Transverse colon (tissue), 4 donors: ENCODE measurements around the gene ACTR3C. TPM values are rescaled to one million over a fixed set of nuclear protein-coding genes. Genes with fewer than 3 reads are reported as not detected.

ENCODE experiments used
- DNase-seq: peaks from one replicate; pipeline ENCODE4 v3.0.0-alpha.2; 2019
- H3K27ac ChIP-seq, 4 donors: fragments of 200-600 bp; sonication (generic); 2 replicates each; pipeline ENCODE4 v1.5.1; 2016 to 2018; ENCODE audit warnings: inconsistent platforms in 4 of 4
- H3K27me3 ChIP-seq: fragments of 200-600 bp; sonication (generic); 2 replicates; pipeline ENCODE4 v1.5.1; 2017; ENCODE audit warnings: inconsistent platforms
- H3K36me3 ChIP-seq, 4 donors: fragments of 200-600 bp; sonication (generic); 2 replicates each; pipeline ENCODE4 v1.5.1; 2017 to 2019; ENCODE audit warnings: inconsistent platforms in 4 of 4
- H3K4me1 ChIP-seq, 4 donors: fragments of 200-600 bp; sonication (generic); 2 replicates each; pipeline ENCODE4 v1.5.1; 2017 to 2020; ENCODE audit warnings: inconsistent platforms in 4 of 4
- H3K4me3 ChIP-seq, 4 donors: fragments of 200-600 bp; sonication (generic); 1 replicate in 1 of 4; 2 replicates in 3 of 4; pipeline versions ENCODE4 v1.5.1 to v1.6.1; 2017 to 2019; ENCODE audit warnings: inconsistent platforms in 4 of 4
- H3K9me3 ChIP-seq, 2 donors: fragments of 200-600 bp; sonication (generic); 2 replicates each; pipeline ENCODE4 v1.5.1; 2017 to 2019; ENCODE audit warnings: inconsistent platforms in 2 of 2
- EP300 ChIP-seq: sonication (generic); formaldehyde crosslinking; IDR thresholded peaks from one replicate; pipeline ENCODE4 v1.6.1; 2017; ENCODE audit warnings: antibody characterized with exemption, low read depth
- POLR2A ChIP-seq: fragments of 450-650 bp; IDR thresholded peaks from one replicate; pipeline ENCODE4 v1.6.1; 2016; ENCODE audit warnings: antibody characterized with exemption, mild to moderate bottlenecking, moderate library complexity
- POLR2AphosphoS5 ChIP-seq, 3 donors: sonication (generic); formaldehyde crosslinking; IDR thresholded peaks; one replicate each; pipeline ENCODE4 v1.6.1; 2016; ENCODE audit warnings: antibody characterized with exemption in 3 of 3
- WGBS, 2 donors: methylation state at CpG; one replicate each; pipeline ENCODE4 v1.1.5; 2018; ENCODE audit warnings: low coverage in 1 of 2; 5-methylcytosine and 5-hydroxymethylcytosine counted together
- in situ Hi-C, 4 donors: fragments of 200-750 bp; cut with MboI; loops; one replicate each; pipeline versions ENCODE4 v1.15.0 to v1.15.1; 2017; ENCODE audit warnings: low sequenced_read_pairs in 3 of 4, low pct_ligation_motif_present in 1 of 4, low pct_unique_long_range_greater_than_20kb in 1 of 4
- intact Hi-C: fragments of 100-400 bp; cut with DNase I; formaldehyde crosslinking; loops from one replicate; pipeline ENCODE4 v1.15.1; 2023; ENCODE audit warnings: low total_unique reads
- total RNA-seq, 4 donors: library from RNA; depleted of rRNA; stranded (reverse); fragments of >200 nt; gene quantifications; one replicate each; pipeline ENCODE4 v1.1.0, GENCODE V29; 2016
- TF ChIP-seq, protein P1 (sequence below), 5 experiments: fragments of 200-600 bp in 3 of 5; fragments of 450-650 bp in 2 of 5; sonication (generic) in 3 of 5; IDR thresholded peaks; 1 replicate in 2 of 5; 2 replicates in 3 of 5; pipeline ENCODE4 v1.5.1; 2016 to 2017; ENCODE audit warnings: antibody characterized with exemption in 5 of 5, inconsistent platforms in 3 of 5, mild to moderate bottlenecking in 2 of 5, moderate library complexity in 1 of 5

Gene ACTR3C
- total RNA-seq, 4 donors from 2014 or later = 19.9 to 71.1 (median 42.7) TPM

DNA sequence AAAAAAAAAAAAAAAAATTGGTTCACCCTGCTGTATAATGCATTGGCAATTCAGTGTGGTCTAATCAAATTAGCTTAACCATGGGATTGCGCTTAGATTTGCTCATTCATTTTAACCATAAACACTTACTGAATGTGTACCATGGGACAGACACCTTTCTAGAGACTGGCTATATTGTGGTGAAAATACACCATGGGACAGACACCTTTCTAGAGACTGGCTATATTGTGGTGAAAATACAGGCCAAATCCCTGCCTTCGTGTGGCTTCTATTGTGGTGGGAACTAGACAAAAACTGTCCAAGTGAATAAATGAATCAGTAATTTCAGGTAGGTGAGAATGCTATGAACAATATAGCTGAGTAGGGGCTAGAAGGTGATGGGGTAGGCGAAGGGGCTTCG is 35.1 kb upstream of the ACTR3C start:
- Histone ChIP-seq H3K27me3 (no peaks in the 10 kb centered on the region), H3K27ac (no peak overlapping the region), H3K36me3 (no peaks in the 10 kb centered on the region), H3K9me3 (no peaks in the 10 kb centered on the region), H3K4me3 (no peak overlapping the region), H3K4me1 (peaks cover 0 to 25% (median 13%) of the 10 kb centered on the region in 4 donors)
- in situ Hi-C loops (no loop called here), intact Hi-C loops (no loop called here)
- DNase-seq = no peak
- no peak for TF ChIP-seq POLR2A
- no peak for TF ChIP-seq POLR2AphosphoS5 (IDR thresholded peaks at IDR 0.05)
- TF ChIP-seq EP300 = no peak
- TF ChIP-seq, protein P1, sequence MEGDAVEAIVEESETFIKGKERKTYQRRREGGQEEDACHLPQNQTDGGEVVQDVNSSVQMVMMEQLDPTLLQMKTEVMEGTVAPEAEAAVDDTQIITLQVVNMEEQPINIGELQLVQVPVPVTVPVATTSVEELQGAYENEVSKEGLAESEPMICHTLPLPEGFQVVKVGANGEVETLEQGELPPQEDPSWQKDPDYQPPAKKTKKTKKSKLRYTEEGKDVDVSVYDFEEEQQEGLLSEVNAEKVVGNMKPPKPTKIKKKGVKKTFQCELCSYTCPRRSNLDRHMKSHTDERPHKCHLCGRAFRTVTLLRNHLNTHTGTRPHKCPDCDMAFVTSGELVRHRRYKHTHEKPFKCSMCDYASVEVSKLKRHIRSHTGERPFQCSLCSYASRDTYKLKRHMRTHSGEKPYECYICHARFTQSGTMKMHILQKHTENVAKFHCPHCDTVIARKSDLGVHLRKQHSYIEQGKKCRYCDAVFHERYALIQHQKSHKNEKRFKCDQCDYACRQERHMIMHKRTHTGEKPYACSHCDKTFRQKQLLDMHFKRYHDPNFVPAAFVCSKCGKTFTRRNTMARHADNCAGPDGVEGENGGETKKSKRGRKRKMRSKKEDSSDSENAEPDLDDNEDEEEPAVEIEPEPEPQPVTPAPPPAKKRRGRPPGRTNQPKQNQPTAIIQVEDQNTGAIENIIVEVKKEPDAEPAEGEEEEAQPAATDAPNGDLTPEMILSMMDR (IDR thresholded peaks at IDR 0.05) = no peak
- WGBS, 2 donors = 95 to 100% methylated on average over 2 to 4 of the region's 4 CpGs

DNA sequence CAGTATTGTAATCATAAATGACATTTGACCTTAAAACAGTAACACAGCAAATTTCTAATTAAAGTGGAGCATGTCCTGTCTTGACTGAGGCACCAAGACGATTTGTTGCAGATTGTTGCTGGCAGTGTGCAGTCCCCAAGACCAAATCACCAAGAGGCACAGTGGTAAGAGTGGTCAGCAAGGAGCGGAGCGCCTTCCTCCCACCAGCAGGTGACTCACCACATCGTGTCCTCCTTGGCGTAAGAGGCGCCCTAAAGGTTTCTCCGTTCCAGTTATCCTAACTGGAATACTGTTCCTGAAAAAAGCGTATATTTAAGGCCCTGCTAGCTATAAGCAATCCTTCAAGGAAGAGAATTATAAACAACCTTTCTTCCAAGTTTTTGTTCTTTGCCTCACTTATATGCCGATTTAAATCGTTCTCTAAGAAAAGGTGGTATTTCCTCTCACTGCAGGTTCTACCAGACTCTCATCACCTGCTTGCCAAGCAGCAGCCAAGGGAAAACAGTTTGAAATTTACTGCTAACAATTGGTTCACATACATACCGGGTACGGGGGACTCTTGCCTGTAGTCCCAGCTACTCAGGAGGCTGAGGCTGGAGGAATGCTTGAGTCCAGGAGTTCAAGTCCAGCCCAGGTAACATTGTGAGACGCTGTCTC is 34.6 kb upstream of the ACTR3C start:
- peaks cover 0 to 25% (median 13%) of the 10 kb centered on the region in 4 donors for H3K4me1 ChIP-seq
- intact Hi-C loops (no loop called here), in situ Hi-C loops (no loop called here)
- no peaks in the 10 kb centered on the region for H3K36me3 ChIP-seq
- peak overlapping the region in 1 of 4 donors; percentile 16 for H3K27ac ChIP-seq
- 0 to 75% methylated on average over 1 to 13 of the region's 13 CpGs for WGBS, 2 donors
- H3K27me3 ChIP-seq = no peaks in the 10 kb centered on the region
- no peak overlapping the region for H3K4me3 ChIP-seq
- DNase-seq = no peak
- no peaks in the 10 kb centered on the region for H3K9me3 ChIP-seq
- TF ChIP-seq POLR2A (no peak), POLR2AphosphoS5 (IDR thresholded peaks at IDR 0.05) (no peak), EP300 (no peak)
- TF ChIP-seq, protein P1 (IDR thresholded peaks at IDR 0.05) = no peak

DNA sequence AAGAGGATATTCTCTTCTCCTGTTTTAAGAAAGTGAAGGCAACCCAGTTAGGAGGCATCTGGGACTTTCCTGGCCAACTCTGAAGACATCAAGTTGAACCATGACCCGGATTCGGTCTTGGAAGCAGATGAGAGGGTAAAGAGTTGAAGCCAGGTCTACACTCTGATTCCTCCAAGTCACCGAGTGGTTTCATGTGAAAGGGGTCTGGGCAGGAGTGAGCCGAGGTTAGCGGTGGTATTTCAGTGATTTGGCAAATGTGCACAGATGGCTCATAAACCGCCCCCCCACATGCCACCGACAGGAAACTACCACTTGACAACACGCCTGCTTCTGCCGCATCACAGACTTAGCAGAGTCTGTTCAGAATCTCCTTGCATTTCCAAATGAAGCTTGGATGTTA is 33.9 kb upstream of the ACTR3C start:
- no peak for DNase-seq
- TF ChIP-seq EP300 (no peak), POLR2A (no peak), POLR2AphosphoS5 (IDR thresholded peaks at IDR 0.05) (no peak)
- TF ChIP-seq, protein P1 (IDR thresholded peaks at IDR 0.05) = no peak
- Histone ChIP-seq H3K4me3 (no peak overlapping the region), H3K4me1 (peaks cover 0 to 25% (median 13%) of the 10 kb centered on the region in 4 donors), H3K27ac (peak overlapping the region in 1 of 4 donors; percentile 16), H3K27me3 (no peaks in the 10 kb centered on the region), H3K36me3 (no peaks in the 10 kb centered on the region), H3K9me3 (no peaks in the 10 kb centered on the region)
- 33 to 51% methylated on average over 1 to 9 of the region's 9 CpGs for WGBS, 2 donors
- in situ Hi-C loops (no loop called here), intact Hi-C loops (no loop called here)

DNA sequence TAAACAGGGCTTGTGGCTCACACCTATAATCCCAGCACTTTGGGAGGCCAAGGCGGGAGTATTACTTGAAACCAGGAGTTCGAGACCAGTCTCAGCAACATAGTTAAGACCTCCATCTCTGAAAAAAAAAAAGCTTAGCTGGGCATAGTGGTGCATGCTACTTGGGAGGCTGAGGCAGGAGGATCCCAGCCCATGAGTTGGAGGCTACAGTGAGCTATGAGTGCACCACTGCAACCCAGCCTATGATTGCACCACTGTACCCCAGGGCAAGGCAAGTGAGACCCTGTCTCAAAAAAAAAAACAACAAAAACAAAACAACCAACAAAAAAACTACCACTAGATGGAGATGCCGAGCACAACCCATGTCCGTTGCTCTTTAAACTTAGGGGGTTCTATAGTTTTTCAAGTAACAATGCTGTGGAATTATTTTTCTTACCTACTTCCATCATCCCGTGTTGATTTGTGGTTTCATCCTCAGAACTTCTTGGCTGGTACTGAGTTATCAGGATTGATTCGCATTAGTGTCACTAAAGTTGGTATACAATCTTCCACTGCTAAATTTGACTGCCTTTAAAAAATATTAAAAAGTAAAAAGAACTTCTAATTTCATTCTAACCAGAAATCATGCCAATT is 33.0 kb upstream of the ACTR3C start:
- peaks cover 0 to 25% (median 13%) of the 10 kb centered on the region in 4 donors for H3K4me1 ChIP-seq
- H3K27me3 ChIP-seq = no peaks in the 10 kb centered on the region
- intact Hi-C loops (no loop called here), in situ Hi-C loops (no loop called here)
- H3K36me3 ChIP-seq = no peaks in the 10 kb centered on the region
- WGBS, 2 donors = 12 to 41% methylated on average over 4 to 6 of the region's 6 CpGs
- DNase-seq = no peak
- TF ChIP-seq, protein P1 (IDR thresholded peaks at IDR 0.05) = peak; percentile 56 to 70 (median 61)
- TF ChIP-seq EP300 = no peak
- no peak overlapping the region for H3K4me3 ChIP-seq
- peak overlapping the region; percentile 61 to 77 (median 65) for H3K27ac ChIP-seq
- no peaks in the 10 kb centered on the region for H3K9me3 ChIP-seq
